Kidney epithelial cell (primary cell): ENCODE data around the gene PAXX. TPM values are rescaled to one million over a fixed set of nuclear protein-coding genes. Genes with fewer than 3 reads are reported as not detected.

Source experiments
- DNase-seq: peaks from one replicate; pipeline ENCODE4 v3.0.0-alpha.2; 2010; ENCODE audit warnings: low read depth
- H3K27me3 ChIP-seq: 2 replicates; pipeline ENCODE4 v1.6.0; 2011; ENCODE audit warnings: low read length; ENCODE audit not compliant: control insufficient read depth, insufficient read depth
- H3K36me3 ChIP-seq: 2 replicates; pipeline ENCODE4 v1.5.1; 2011; ENCODE audit warnings: low read length; ENCODE audit not compliant: control insufficient read depth, insufficient read depth
- H3K4me3 ChIP-seq: 2 replicates; pipeline ENCODE4 v1.5.1; 2011; ENCODE audit warnings: low read depth, mild to moderate bottlenecking, control low read depth, low read length
- CTCF ChIP-seq: IDR thresholded peaks from 2 replicates; pipeline ENCODE4 v1.5.1; 2011; ENCODE audit warnings: mild to moderate bottlenecking, moderate library complexity, low read length, control low read depth, inconsistent platforms; ENCODE audit not compliant: insufficient read depth, poor library complexity, severe bottlenecking
- total RNA-seq: library from RNA; depleted of rRNA; stranded (reverse); fragments of >200 nt; gene quantifications from 2 replicates; pipeline ENCODE4 v1.2.3, GENCODE V29; 2015

The PAXX gene
- total RNA-seq, 1 donor from 2014 or later = 46.8 TPM

GRCh38 chr9:136982232-136983051, 9.8 kb upstream of the PAXX start, which contains the start of gene LCNL1:
TSS of gene LCNL1 (plus strand) at chr9:136982993. CDS start at chr9:136983587, 594 bp downstream.
- no peak for DNase-seq
- no peak for TF ChIP-seq CTCF
- H3K4me3 ChIP-seq = no peak within 1 kb of the TSS
- H3K27me3 ChIP-seq = peaks cover 31% of the 10 kb centered on the region
- H3K36me3 ChIP-seq = no peaks in the 10 kb centered on the region

- TF ChIP-seq CTCF = no peak
- Histone ChIP-seq H3K4me3 (no peak overlapping the region), H3K36me3 (no peaks in the 10 kb centered on the region), H3K27me3 (peaks cover 34% of the 10 kb centered on the region)
- DNase-seq = no peak
These were observed 9.1 kb upstream of the PAXX start for GRCh38 chr9:136983167-136983566.

- Histone ChIP-seq H3K4me3 (no peak overlapping the region), H3K27me3 (peaks cover 34% of the 10 kb centered on the region), H3K36me3 (no peaks in the 10 kb centered on the region)
- TF ChIP-seq CTCF = no peak
- DNase-seq = no peak
These were observed 8.4 kb upstream of the PAXX start for GRCh38 chr9:136983656-136984314.

GRCh38 chr9:136984464-136985026, 7.7 kb upstream of the PAXX start:
- Histone ChIP-seq H3K36me3 (no peaks in the 10 kb centered on the region), H3K27me3 (peaks cover 34% of the 10 kb centered on the region), H3K4me3 (no peak overlapping the region)
- no peak for TF ChIP-seq CTCF
- DNase-seq = no peak

GRCh38 chr9:136985027-136985602, 7.1 kb upstream of the PAXX start:
- no peak for DNase-seq
- Histone ChIP-seq H3K4me3 (no peak overlapping the region), H3K27me3 (peaks cover 34% of the 10 kb centered on the region), H3K36me3 (no peaks in the 10 kb centered on the region)
- no peak for TF ChIP-seq CTCF
